Measurements from ENCODE around the gene UCHL3. TPM values are rescaled to one million over a fixed set of nuclear protein-coding genes. Genes with fewer than 3 reads are reported as not detected.

UCHL3 gene
- total and polyA plus RNA-seq, 11 donors = 16.3 to 72.1 (median 27.6) TPM

- no peaks in the 10 kb centered on the region for H3K9me3 ChIP-seq
- TF ChIP-seq POLR2A (IDR thresholded peaks at IDR 0.05) (no peak), CTCF (IDR thresholded peaks at IDR 0.05) (no peak)
- WGBS, 4 donors = 1 to 2% (median 2%) methylated on average over 33 to 58 of the region's 58 CpGs
- H3K27ac ChIP-seq = peak overlapping the region in 6 of 12 donors; percentile 22 to 69 (median 43)
- ATAC-seq (peak in 3 of 4 donors; percentile 33 to 55 (median 45)), DNase-seq (peak in 1 of 5 donors; percentile 36)
- H3K27me3 ChIP-seq = peaks cover 0 to 16% (median 0%) of the 10 kb centered on the region in 9 donors
- H3K36me3 ChIP-seq = no peaks in the 10 kb centered on the region
- intact Hi-C loops (cut with DNase I) = no loop called here
- peaks cover 3 to 24% (median 9%) of the 10 kb centered on the region in 12 donors for H3K4me1 ChIP-seq
- H3K4me3 ChIP-seq = peak overlapping the region; percentile 56 to 83 (median 68)
Observed at GRCh38 chr13:75636436-75637180, 87.0 kb downstream of the UCHL3 start.

GRCh38 chr13:75637181-75637750, 87.7 kb downstream of the UCHL3 start:
- H3K27me3 ChIP-seq = peaks cover 0 to 16% (median 0%) of the 10 kb centered on the region in 9 donors
- peak overlapping the region in 11 of 12 donors; percentile 56 to 83 (median 68) for H3K4me3 ChIP-seq
- intact Hi-C loops (cut with DNase I) = no loop called here
- 33 to 44% (median 38%) methylated on average over 16 to 17 of the region's 17 CpGs for WGBS, 4 donors
- no peaks in the 10 kb centered on the region for H3K36me3 ChIP-seq
- no peak for TF ChIP-seq CTCF (IDR thresholded peaks at IDR 0.05)
- no peak for TF ChIP-seq POLR2A (IDR thresholded peaks at IDR 0.05)
- peaks cover 3 to 24% (median 9%) of the 10 kb centered on the region in 12 donors for H3K4me1 ChIP-seq
- DNase-seq (no peak), ATAC-seq (no peak)
- no peak overlapping the region for H3K27ac ChIP-seq
- H3K9me3 ChIP-seq = no peaks in the 10 kb centered on the region

GRCh38 chr13:75639454-75639853, 89.9 kb downstream of the UCHL3 start:
- no peak for DNase-seq
- Histone ChIP-seq H3K4me3 (no peak overlapping the region), H3K27me3 (peaks cover 0 to 16% (median 0%) of the 10 kb centered on the region in 9 donors), H3K27ac (no peak overlapping the region), H3K9me3 (no peaks in the 10 kb centered on the region), H3K36me3 (no peaks in the 10 kb centered on the region), H3K4me1 (peaks cover 3 to 24% (median 9%) of the 10 kb centered on the region in 12 donors)
- TF ChIP-seq POLR2A (IDR thresholded peaks at IDR 0.05) = no peak
- TF ChIP-seq CTCF (IDR thresholded peaks at IDR 0.05) = no peak
- intact Hi-C loops (cut with DNase I) = no loop called here
- no peak for ATAC-seq
- WGBS, 4 donors = 96 to 99% (median 98%) methylated on average over 2 of the region's 2 CpGs

GRCh38 chr13:75641026-75641425, 91.4 kb downstream of the UCHL3 start:
- intact Hi-C loops (cut with DNase I) = no loop called here
- TF ChIP-seq CTCF (IDR thresholded peaks at IDR 0.05) (no peak), POLR2A (IDR thresholded peaks at IDR 0.05) (no peak)
- WGBS, 4 donors = 92 to 97% (median 96%) methylated on average over 6 of the region's 6 CpGs
- no peak overlapping the region for H3K4me3 ChIP-seq
- H3K36me3 ChIP-seq = no peaks in the 10 kb centered on the region
- peaks cover 0 to 14% (median 9%) of the 10 kb centered on the region in 12 donors for H3K4me1 ChIP-seq
- peaks cover 0 to 16% (median 0%) of the 10 kb centered on the region in 9 donors for H3K27me3 ChIP-seq
- ATAC-seq (no peak), DNase-seq (no peak)
- H3K27ac ChIP-seq = no peak overlapping the region
- no peaks in the 10 kb centered on the region for H3K9me3 ChIP-seq
